GM13977 (cell line): ENCODE data around the gene PEX12.
"Not testable (repeated sequence)": the region's sequence is repeated elsewhere in the genome, so short reads cannot be mapped to it uniquely, and the experiment has no call there.

ENCODE experiments used
- DNase-seq: peaks from one replicate; pipeline ENCODE4 v3.0.0; 2012; ENCODE audit warnings: low spot score
- CTCF ChIP-seq: IDR thresholded peaks from 2 replicates; pipeline ENCODE4 v1.5.1; 2012; ENCODE audit warnings: mild to moderate bottlenecking, control low read depth; ENCODE audit not compliant: insufficient read depth; ENCODE audit errors: extremely low read depth, missing control alignments
- in situ Hi-C: fragments of 300-500 bp; cut with MboI; formaldehyde crosslinking; loops from one replicate; pipeline ENCODE4 v1.12.0; 2022; ENCODE audit warnings: low sequenced_read_pairs, low pct_unique_long_range_greater_than_20kb, mixed read lengths, inconsistent platforms; ENCODE audit not compliant: unreplicated experiment

PEX12 gene

GRCh38 chr17:35531160-35531559, 47.2 kb downstream of the PEX12 start:
- in situ Hi-C loops: loop anchor here (10.0 to 25.0 kb wide), 2 partner anchors 216 to 369 kb away; no protein-coding TSS in a partner anchor
- no peak for DNase-seq
- TF ChIP-seq CTCF: no peak

GRCh38 chr17:35529866-35530265, 48.5 kb downstream of the PEX12 start:
- in situ Hi-C loops: loop anchor here (10.0 to 25.0 kb wide), 2 partner anchors 215 to 368 kb away; no protein-coding TSS in a partner anchor
- no peak for DNase-seq
- TF ChIP-seq CTCF: no peak

GRCh38 chr17:35529326-35529725, 49.0 kb downstream of the PEX12 start:
- DNase-seq: not testable (repeated sequence)
- in situ Hi-C loops: loop anchor here (25.0 kb wide), 1 partner anchor 367 kb away; no protein-coding TSS in a partner anchor
